Naive thymus-derived CD8-positive, alpha-beta T cell (primary cell): ENCODE data around the gene MYCT1. TPM values are rescaled to one million over a fixed set of nuclear protein-coding genes. Genes with fewer than 3 reads are reported as not detected.

Experiments
- polyA plus RNA-seq, 3 donors: library from polyadenylated mRNA; unstranded; fragments of 300-500 nt; fragmentation: Illumina TruSeq; gene quantifications; one replicate each; pipeline ENCODE4 v1.2.3, GENCODE V29; 2021
- total RNA-seq, 8 experiments: library from RNA in 2 of 8; stranded (reverse) in 2 of 8; gene quantifications; one replicate each; pipeline ENCODE4 v1.2.3 and lab custom pipeline; 2021 to 2026

Gene MYCT1
- total and polyA plus RNA-seq, 5 experiments from 2014 or later, result not detected

Other genes with a start within 250 kb of the MYCT1 start
- 100 to 1,000 TPM; 170 to 186 TPM for gene SYNE1, start 60.5 kb upstream of the MYCT1 start, total RNA-seq
- 10 to 100 TPM; 40.7 to 69.5 (median 41.5) TPM for gene SYNE1, start 60.5 kb upstream of the MYCT1 start, polyA plus RNA-seq
- gene VIP, start 52.9 kb downstream of the MYCT1 start, total RNA-seq, result not detected
- not detected for gene VIP, start 52.9 kb downstream of the MYCT1 start, polyA plus RNA-seq